Parathyroid adenoma (tissue), 2 donors: ENCODE results near the gene SLC12A6.

Experiments
- H2AFZ ChIP-seq: fragments of 300-600 bp; sonication (generic); one replicate; pipeline ENCODE4 v1.7.0; 2017; ENCODE audit warnings: antibody characterized with exemption, mild to moderate bottlenecking
- H3K27ac ChIP-seq: fragments of 300-600 bp; sonication (generic); one replicate; pipeline ENCODE4 v1.7.0; 2017
- H3K27me3 ChIP-seq: fragments of 300-600 bp; sonication (generic); one replicate; pipeline ENCODE4 v1.7.0; 2017; ENCODE audit warnings: low read length; ENCODE audit not compliant: control insufficient read depth, insufficient read depth
- H3K36me3 ChIP-seq: fragments of 300-600 bp; sonication (generic); one replicate; pipeline ENCODE4 v1.7.0; 2017; ENCODE audit warnings: low read length; ENCODE audit not compliant: control insufficient read depth, insufficient read depth
- H3K4me1 ChIP-seq: fragments of 300-600 bp; sonication (generic); one replicate; pipeline ENCODE4 v1.7.0; 2017; ENCODE audit warnings: control low read depth
- H3K4me2 ChIP-seq: fragments of 300-600 bp; sonication (generic); one replicate; pipeline ENCODE4 v1.7.0; 2017; ENCODE audit warnings: low read length
- H3K4me3 ChIP-seq: fragments of 300-600 bp; sonication (generic); one replicate; pipeline ENCODE4 v1.7.0; 2017; ENCODE audit warnings: low read depth, low read length
- H3K79me2 ChIP-seq: fragments of 300-600 bp; sonication (generic); one replicate; pipeline ENCODE4 v1.7.0; 2017; ENCODE audit warnings: control low read depth
- H3K9ac ChIP-seq: fragments of 300-600 bp; sonication (generic); one replicate; pipeline ENCODE4 v1.7.0; 2017; ENCODE audit warnings: mild to moderate bottlenecking
- H3K9me3 ChIP-seq: fragments of 300-600 bp; sonication (generic); one replicate; pipeline ENCODE4 v1.7.0; 2017; ENCODE audit warnings: low read length; ENCODE audit not compliant: control insufficient read depth
- TF ChIP-seq, protein P1 (sequence below): fragments of 300-600 bp; sonication (generic); IDR thresholded peaks from one replicate; pipeline ENCODE4 v1.7.0; 2017; ENCODE audit warnings: antibody characterized with exemption, mild to moderate bottlenecking
- donor health status: primary hyperparathyroidism.

SLC12A6 gene

DNA sequence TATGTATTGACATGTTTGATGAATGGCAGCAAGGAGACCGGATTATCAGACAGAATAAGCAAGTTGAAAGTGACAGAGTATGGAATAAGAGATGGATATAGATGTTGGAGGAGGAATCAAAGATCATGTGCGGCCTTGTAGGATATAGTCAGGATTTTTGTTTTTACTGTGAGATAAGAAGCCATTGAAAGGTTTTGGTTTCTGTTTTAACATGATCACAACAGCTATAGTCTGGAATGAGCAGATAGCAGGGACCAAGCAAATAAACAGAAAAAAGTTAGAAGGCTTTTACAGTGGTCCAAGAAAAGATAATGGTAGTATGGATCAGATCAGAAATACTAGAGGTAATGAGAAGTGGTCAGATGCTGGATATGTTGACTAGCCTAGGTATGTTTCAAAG lies 52.6 kb downstream of the SLC12A6 start:
- H3K79me2 ChIP-seq, result no peaks in the 10 kb centered on the region
- no peaks in the 10 kb centered on the region for H3K9me3 ChIP-seq
- H2AFZ ChIP-seq, result no peak overlapping the region
- TF ChIP-seq, protein P1, sequence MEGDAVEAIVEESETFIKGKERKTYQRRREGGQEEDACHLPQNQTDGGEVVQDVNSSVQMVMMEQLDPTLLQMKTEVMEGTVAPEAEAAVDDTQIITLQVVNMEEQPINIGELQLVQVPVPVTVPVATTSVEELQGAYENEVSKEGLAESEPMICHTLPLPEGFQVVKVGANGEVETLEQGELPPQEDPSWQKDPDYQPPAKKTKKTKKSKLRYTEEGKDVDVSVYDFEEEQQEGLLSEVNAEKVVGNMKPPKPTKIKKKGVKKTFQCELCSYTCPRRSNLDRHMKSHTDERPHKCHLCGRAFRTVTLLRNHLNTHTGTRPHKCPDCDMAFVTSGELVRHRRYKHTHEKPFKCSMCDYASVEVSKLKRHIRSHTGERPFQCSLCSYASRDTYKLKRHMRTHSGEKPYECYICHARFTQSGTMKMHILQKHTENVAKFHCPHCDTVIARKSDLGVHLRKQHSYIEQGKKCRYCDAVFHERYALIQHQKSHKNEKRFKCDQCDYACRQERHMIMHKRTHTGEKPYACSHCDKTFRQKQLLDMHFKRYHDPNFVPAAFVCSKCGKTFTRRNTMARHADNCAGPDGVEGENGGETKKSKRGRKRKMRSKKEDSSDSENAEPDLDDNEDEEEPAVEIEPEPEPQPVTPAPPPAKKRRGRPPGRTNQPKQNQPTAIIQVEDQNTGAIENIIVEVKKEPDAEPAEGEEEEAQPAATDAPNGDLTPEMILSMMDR, result no peak
- H3K4me3 ChIP-seq, result no peak overlapping the region
- no peak overlapping the region for H3K9ac ChIP-seq
- no peaks in the 10 kb centered on the region for H3K36me3 ChIP-seq
- H3K4me2 ChIP-seq, result no peak overlapping the region
- no peaks in the 10 kb centered on the region for H3K27me3 ChIP-seq
- H3K4me1 ChIP-seq, result no peaks in the 10 kb centered on the region
- H3K27ac ChIP-seq, result no peak overlapping the region

DNA sequence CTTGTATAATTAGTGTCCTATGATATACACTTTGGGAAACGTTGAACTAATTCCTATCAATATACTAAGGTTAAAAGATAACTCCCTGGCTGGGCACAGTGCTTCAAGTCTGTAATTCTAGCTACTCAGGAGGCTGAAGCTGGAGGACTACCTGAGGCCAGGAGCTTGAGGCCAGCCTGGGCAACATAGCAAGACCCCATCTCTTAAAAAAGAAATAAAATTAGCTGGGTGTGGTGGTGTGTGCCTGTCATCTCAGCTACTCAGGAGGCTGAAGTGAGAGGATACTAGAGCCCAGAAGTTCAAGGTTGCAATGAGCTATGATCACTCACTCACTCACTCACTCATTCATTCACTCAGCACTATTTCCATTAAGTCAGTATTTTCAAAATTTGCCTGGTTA lies 55.2 kb downstream of the SLC12A6 start:
- TF ChIP-seq, protein P1, result no peak
- H3K79me2 ChIP-seq, result no peaks in the 10 kb centered on the region
- H3K36me3 ChIP-seq, result no peaks in the 10 kb centered on the region
- H3K4me3 ChIP-seq, result no peak overlapping the region
- no peak overlapping the region for H3K4me2 ChIP-seq
- H3K9ac ChIP-seq, result no peak overlapping the region
- H3K4me1 ChIP-seq, result no peaks in the 10 kb centered on the region
- H3K27ac ChIP-seq, result no peak overlapping the region
- H2AFZ ChIP-seq, result no peak overlapping the region
- no peaks in the 10 kb centered on the region for H3K27me3 ChIP-seq
- H3K9me3 ChIP-seq, result no peaks in the 10 kb centered on the region

DNA sequence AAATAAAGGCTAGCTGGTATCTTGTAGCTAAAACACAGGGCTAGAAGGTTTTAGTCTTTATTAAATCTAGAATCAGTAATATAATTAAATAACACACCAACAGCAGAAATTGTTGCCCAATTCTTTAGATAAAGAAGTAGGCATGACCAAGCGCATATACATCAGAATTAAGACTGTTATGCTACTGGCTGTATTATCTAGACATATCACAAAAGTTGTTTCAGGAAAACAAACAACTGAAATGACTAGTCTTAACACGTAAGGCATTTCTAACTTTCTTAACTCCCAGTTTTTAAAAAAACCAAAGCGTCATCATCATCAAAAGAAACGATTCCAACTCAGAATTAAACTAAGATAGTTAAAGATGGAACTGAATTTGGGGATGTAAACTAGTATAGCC lies 57.4 kb downstream of the SLC12A6 start:
- no peaks in the 10 kb centered on the region for H3K79me2 ChIP-seq
- H3K4me2 ChIP-seq, result no peak overlapping the region
- H3K36me3 ChIP-seq, result no peaks in the 10 kb centered on the region
- no peak overlapping the region for H3K4me3 ChIP-seq
- no peaks in the 10 kb centered on the region for H3K4me1 ChIP-seq
- no peak overlapping the region for H3K9ac ChIP-seq
- no peak overlapping the region for H3K27ac ChIP-seq
- H3K9me3 ChIP-seq, result no peaks in the 10 kb centered on the region
- no peak overlapping the region for H2AFZ ChIP-seq
- H3K27me3 ChIP-seq, result no peaks in the 10 kb centered on the region
- TF ChIP-seq, protein P1, result no peak

DNA sequence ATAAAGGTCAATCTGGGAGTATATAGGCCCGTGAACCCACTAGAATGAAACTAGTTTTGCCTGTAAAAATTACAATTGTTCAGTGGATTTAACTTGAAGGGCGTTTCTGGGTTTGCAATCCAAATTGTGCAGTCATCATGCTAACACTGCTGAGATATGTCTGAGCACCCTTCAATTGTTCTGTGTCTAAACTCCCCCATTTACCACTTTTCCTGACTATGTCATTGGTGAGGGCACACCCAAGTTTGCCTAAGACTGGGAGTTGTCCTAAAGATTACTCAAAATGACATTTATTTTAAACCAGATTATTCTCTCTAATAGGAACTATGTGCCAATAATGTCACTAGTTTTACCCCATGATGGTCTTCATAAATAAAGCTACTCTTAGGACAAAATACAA lies 58.2 kb downstream of the SLC12A6 start:
- Histone ChIP-seq H3K36me3 (no peaks in the 10 kb centered on the region), H3K27me3 (no peaks in the 10 kb centered on the region), H3K27ac (no peak overlapping the region), H3K4me2 (no peak overlapping the region), H3K4me1 (no peaks in the 10 kb centered on the region), H3K4me3 (no peak overlapping the region), H3K9ac (no peak overlapping the region), H3K9me3 (no peaks in the 10 kb centered on the region), H3K79me2 (no peaks in the 10 kb centered on the region), H2AFZ (no peak overlapping the region)
- TF ChIP-seq, protein P1, result no peak

DNA sequence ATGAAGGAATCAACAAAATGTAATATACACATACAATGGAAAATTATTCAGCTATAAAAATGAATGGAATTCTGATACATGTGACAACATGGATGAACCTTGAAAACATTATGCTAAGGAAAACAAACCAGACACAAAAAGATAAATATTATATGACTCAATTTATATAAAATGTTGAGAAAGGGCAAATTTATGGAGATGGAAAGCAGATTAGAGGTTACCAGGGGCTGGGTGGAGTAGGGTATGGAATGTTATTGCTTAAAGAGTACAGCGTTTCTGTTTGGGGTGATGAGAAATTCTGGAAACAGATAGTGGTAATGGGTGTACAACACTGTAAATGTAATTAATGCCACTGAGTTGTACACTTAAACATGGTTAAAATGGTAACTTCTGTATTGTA lies 61.9 kb downstream of the SLC12A6 start:
- no peak overlapping the region for H3K4me2 ChIP-seq
- H3K9ac ChIP-seq, result no peak overlapping the region
- no peaks in the 10 kb centered on the region for H3K27me3 ChIP-seq
- no peak overlapping the region for H3K4me3 ChIP-seq
- H3K27ac ChIP-seq, result no peak overlapping the region
- TF ChIP-seq, protein P1, result no peak
- no peaks in the 10 kb centered on the region for H3K4me1 ChIP-seq
- no peaks in the 10 kb centered on the region for H3K9me3 ChIP-seq
- H3K36me3 ChIP-seq, result no peaks in the 10 kb centered on the region
- H3K79me2 ChIP-seq, result no peaks in the 10 kb centered on the region
- no peak overlapping the region for H2AFZ ChIP-seq
